ENCODE results near the gene FAM20C.

FAM20C gene

DNA sequence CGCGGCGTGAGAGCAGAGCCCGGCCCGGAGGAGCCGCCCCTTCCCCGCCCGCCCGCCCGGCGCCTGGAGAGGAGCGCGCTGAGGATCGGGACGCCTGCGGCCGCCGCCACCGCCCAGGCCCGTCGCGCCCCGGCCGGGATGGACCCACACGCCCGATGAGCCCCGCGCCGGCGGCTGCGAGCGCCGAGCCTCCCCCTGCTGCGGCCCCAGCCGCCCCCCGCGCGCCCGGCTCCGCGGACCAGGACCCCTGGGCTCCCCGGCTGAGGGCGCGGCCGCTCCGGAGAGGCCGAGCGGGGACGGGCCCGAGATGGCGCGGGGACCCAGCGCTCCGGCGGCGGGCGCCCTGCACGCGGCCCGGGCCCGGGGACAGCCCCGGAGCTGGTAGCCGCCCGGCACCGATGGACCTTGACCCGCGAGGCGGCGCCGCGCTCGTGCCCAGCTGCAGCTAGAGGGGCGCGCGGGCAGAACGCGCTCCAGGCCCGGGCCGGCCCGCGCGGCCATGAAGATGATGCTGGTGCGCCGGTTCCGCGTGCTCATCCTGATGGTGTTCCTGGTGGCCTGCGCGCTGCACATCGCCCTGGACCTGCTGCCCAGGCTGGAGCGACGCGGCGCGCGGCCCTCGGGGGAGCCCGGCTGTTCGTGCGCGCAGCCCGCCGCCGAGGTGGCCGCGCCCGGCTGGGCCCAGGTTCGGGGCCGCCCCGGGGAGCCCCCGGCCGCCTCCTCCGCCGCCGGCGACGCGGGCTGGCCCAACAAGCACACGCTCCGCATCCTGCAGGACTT is 520 bp downstream of the FAM20C start:
- peaks cover 0 to 26% (median 24%) of the 10 kb centered on the region in 5 donors for H3K36me3 ChIP-seq (ENCODE audit: control insufficient read depth in 5 of 5, insufficient read depth in 5 of 5, low read length in 5 of 5)
- peaks cover 12 to 51% (median 43%) of the 10 kb centered on the region in 5 donors for H3K4me1 ChIP-seq (ENCODE audit: control insufficient read depth in 5 of 5, insufficient read depth in 5 of 5, low read length in 5 of 5)
- H3K4me3 ChIP-seq (ENCODE audit: low read depth in 1 of 5, low read length in 5 of 5) = peak overlapping the region in 4 of 5 donors; percentile 67 to 80 (median 76)
- H3K9me3 ChIP-seq (ENCODE audit: control insufficient read depth in 5 of 5, low read length in 5 of 5) = no peaks in the 10 kb centered on the region
- peak overlapping the region in 2 of 5 donors; percentile 58 to 67 for H3K9ac ChIP-seq (ENCODE audit: low read length in 5 of 5)
- no peak overlapping the region for H3K27ac ChIP-seq (ENCODE audit: low read depth, low read length)
- peaks cover 0 to 3% (median 0%) of the 10 kb centered on the region in 5 donors for H3K27me3 ChIP-seq (ENCODE audit: control insufficient read depth in 5 of 5, insufficient read depth in 4 of 5, low read length in 5 of 5)

DNA sequence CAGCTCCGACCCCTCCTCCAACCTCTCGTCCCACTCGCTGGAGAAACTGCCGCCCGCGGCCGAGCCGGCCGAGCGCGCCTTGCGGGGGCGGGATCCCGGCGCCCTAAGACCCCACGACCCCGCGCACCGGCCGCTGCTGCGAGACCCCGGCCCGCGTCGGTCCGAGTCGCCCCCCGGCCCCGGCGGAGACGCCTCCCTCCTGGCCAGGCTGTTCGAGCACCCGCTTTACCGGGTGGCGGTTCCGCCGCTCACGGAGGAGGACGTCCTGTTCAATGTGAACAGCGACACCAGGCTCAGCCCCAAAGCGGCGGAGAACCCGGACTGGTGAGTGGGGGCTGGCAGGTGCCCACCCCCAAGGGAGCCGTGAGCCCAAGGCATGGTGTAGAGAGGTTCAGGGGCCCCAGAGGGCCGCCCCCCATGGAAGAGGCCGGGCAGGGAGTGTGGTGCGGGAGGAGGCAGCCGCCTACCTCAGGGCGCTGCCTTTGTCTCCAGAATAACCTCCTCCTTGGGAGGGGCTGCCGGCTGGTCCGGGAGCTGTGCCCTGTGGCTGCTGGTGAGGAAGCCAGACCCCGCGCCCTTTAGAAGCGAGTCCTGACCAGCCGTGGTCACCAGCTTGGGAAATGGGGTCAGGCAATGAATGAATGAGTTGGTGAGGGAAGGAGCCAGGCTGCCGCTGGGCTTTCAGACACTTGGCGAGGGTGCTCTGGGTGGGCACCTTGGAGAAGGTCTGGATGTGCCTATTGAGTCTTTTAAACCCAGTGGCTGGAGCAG is 1.3 kb downstream of the FAM20C start:
- H3K9me3 ChIP-seq (ENCODE audit: control insufficient read depth in 5 of 5, low read length in 5 of 5) = no peaks in the 10 kb centered on the region
- peak overlapping the region in 4 of 5 donors; percentile 58 to 84 (median 63) for H3K9ac ChIP-seq (ENCODE audit: low read length in 5 of 5)
- peak overlapping the region; percentile 74 for H3K27ac ChIP-seq (ENCODE audit: low read depth, low read length)
- peaks cover 12 to 51% (median 43%) of the 10 kb centered on the region in 5 donors for H3K4me1 ChIP-seq (ENCODE audit: control insufficient read depth in 5 of 5, insufficient read depth in 5 of 5, low read length in 5 of 5)
- peak overlapping the region; percentile 67 to 80 (median 73) for H3K4me3 ChIP-seq (ENCODE audit: low read depth in 1 of 5, low read length in 5 of 5)
- H3K36me3 ChIP-seq (ENCODE audit: control insufficient read depth in 5 of 5, insufficient read depth in 5 of 5, low read length in 5 of 5) = peaks cover 0 to 34% (median 32%) of the 10 kb centered on the region in 5 donors
- peaks cover 0 to 3% (median 0%) of the 10 kb centered on the region in 5 donors for H3K27me3 ChIP-seq (ENCODE audit: control insufficient read depth in 5 of 5, insufficient read depth in 4 of 5, low read length in 5 of 5)

DNA sequence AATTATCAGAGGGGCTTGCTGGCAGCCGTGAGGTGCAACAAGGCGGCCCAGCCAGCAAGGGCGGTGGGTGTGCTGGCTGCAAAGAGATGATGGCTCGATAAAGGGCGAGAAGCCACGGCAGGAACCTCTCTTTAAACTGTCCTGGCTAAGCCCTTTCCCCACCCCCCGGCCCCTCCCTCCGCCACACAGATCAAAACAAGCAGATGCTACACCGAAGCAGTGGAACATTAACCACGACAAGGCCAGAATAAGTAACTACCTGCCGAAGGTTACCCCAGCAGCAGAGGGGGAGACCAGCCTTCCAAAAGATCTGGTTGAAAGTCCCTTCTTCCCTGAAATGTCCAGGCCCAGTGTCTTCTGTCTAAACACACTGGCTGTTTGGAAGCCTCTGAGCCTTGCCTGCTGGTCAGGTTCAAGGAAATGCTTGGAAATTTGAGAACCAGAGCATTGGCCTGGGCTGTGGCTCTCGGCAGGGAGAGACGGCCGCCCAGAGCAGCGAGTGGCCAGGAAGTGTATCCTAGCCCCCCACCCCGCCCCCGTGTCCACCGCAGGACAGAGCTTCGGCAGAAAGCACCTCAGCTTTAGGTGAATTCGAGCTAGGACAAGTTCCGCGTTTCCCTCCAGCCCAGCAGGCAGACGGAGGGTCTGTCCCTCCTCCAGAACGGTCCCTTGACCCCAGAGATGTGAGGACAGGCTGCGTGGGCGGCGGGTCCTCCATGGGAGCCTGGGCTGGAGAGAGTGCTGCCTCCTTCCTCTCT is 2.1 kb downstream of the FAM20C start:
- Histone ChIP-seq H3K4me1 (ENCODE audit: control insufficient read depth in 5 of 5, insufficient read depth in 5 of 5, low read length in 5 of 5) (peaks cover 12 to 51% (median 43%) of the 10 kb centered on the region in 5 donors), H3K9ac (ENCODE audit: low read length in 5 of 5) (peak overlapping the region; percentile 38 to 84 (median 63)), H3K27me3 (ENCODE audit: control insufficient read depth in 5 of 5, insufficient read depth in 4 of 5, low read length in 5 of 5) (no peaks in the 10 kb centered on the region), H3K9me3 (ENCODE audit: control insufficient read depth in 5 of 5, low read length in 5 of 5) (no peaks in the 10 kb centered on the region), H3K36me3 (ENCODE audit: control insufficient read depth in 5 of 5, insufficient read depth in 5 of 5, low read length in 5 of 5) (peaks cover 0 to 41% (median 36%) of the 10 kb centered on the region in 5 donors), H3K27ac (ENCODE audit: low read depth, low read length) (peak overlapping the region; percentile 74), H3K4me3 (ENCODE audit: low read depth in 1 of 5, low read length in 5 of 5) (peak overlapping the region; percentile 67 to 80 (median 73))

DNA sequence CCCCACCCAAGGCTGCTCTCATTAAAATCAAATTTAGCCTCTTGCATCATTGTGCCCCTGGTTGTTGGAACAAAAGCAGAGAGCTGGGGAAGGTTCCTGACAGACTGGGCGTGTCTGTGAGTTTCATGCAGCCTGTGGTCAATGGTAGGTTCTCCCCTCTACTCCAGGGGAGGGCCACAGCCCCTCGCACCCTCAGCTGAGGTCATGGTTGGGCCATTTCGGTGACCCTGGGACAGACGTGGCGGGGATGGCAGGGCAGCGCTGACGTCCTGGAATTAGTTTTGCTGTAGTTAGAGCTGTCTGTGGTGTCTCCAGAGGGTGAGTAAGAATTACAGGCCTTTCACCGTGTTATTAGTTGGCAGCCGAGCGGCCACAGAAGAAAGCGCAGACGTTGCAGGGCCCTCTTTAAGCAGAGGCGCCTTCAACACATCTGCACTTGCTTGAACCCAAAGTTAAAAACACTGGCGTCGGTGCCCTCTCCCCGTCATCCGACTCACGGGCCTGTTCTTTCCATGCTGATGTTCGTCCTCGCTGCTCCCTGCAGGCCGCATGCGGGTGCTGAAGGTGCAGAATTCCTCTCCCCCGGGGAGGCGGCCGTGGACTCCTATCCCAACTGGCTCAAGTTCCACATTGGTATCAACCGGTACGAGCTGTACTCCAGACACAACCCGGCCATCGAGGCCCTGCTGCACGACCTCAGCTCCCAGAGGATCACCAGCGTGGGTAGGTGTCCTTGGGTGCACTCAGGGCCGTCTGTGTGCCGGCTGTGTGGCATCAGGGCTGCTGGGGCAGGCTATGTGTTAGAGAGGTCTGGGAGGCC is 2.8 kb downstream of the FAM20C start:
- H3K9me3 ChIP-seq (ENCODE audit: control insufficient read depth in 5 of 5, low read length in 5 of 5) = no peaks in the 10 kb centered on the region
- peak overlapping the region; percentile 74 for H3K27ac ChIP-seq (ENCODE audit: low read depth, low read length)
- H3K36me3 ChIP-seq (ENCODE audit: control insufficient read depth in 5 of 5, insufficient read depth in 5 of 5, low read length in 5 of 5) = peaks cover 0 to 48% (median 39%) of the 10 kb centered on the region in 5 donors
- H3K9ac ChIP-seq (ENCODE audit: low read length in 5 of 5) = peak overlapping the region in 3 of 5 donors; percentile 7 to 84 (median 63)
- H3K27me3 ChIP-seq (ENCODE audit: control insufficient read depth in 5 of 5, insufficient read depth in 4 of 5, low read length in 5 of 5) = no peaks in the 10 kb centered on the region
- H3K4me1 ChIP-seq (ENCODE audit: control insufficient read depth in 5 of 5, insufficient read depth in 5 of 5, low read length in 5 of 5) = peaks cover 12 to 51% (median 43%) of the 10 kb centered on the region in 5 donors
- peak overlapping the region; percentile 67 to 80 (median 73) for H3K4me3 ChIP-seq (ENCODE audit: low read depth in 1 of 5, low read length in 5 of 5)

DNA sequence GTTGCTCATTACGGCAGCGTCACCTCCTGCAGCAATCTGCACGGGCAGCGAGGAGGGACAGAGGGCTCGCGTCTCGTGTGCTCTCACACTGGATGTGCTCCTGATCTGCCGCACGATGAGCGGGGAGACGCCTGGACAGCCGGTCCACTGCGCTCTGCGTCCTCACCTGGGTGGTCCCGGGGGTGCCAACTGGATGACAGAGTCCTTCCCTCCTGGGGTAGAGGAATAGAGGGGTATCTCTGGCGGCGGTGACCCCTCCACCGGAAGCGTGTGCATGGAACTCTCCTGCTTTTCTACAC is 3.4 kb downstream of the FAM20C start:
- Histone ChIP-seq H3K9ac (ENCODE audit: low read length in 5 of 5) (peak overlapping the region in 1 of 5 donors; percentile 84), H3K36me3 (ENCODE audit: control insufficient read depth in 5 of 5, insufficient read depth in 5 of 5, low read length in 5 of 5) (peaks cover 0 to 53% (median 41%) of the 10 kb centered on the region in 5 donors), H3K4me3 (ENCODE audit: low read depth in 1 of 5, low read length in 5 of 5) (peak overlapping the region in 3 of 5 donors; percentile 44 to 80 (median 79)), H3K27ac (ENCODE audit: low read depth, low read length) (no peak overlapping the region), H3K27me3 (ENCODE audit: control insufficient read depth in 5 of 5, insufficient read depth in 4 of 5, low read length in 5 of 5) (no peaks in the 10 kb centered on the region), H3K4me1 (ENCODE audit: control insufficient read depth in 5 of 5, insufficient read depth in 5 of 5, low read length in 5 of 5) (peaks cover 12 to 49% (median 43%) of the 10 kb centered on the region in 5 donors), H3K9me3 (ENCODE audit: control insufficient read depth in 5 of 5, low read length in 5 of 5) (no peaks in the 10 kb centered on the region)

DNA sequence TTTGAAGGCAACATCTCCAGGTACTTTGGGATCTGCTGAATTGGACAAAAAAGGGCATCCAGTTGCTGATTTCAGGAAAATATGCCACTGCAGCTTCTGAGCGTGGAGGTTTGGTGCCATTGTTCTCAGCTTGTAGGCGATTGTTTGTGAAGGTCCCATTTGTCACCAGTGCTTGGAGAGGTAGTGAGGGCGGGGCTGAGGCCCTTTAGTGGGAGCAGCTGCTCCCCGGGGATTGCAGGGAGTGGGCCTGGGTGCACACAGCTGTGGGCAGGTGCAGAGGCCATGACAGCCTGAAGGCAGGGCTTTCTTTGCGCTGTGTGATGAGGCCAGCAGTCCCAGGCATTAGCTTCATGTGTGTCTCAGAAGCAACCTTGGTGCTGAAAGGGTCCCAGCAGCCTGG is 3.9 kb downstream of the FAM20C start:
- peaks cover 0 to 58% (median 45%) of the 10 kb centered on the region in 5 donors for H3K36me3 ChIP-seq (ENCODE audit: control insufficient read depth in 5 of 5, insufficient read depth in 5 of 5, low read length in 5 of 5)
- no peak overlapping the region for H3K4me3 ChIP-seq (ENCODE audit: low read depth in 1 of 5, low read length in 5 of 5)
- H3K27me3 ChIP-seq (ENCODE audit: control insufficient read depth in 5 of 5, insufficient read depth in 4 of 5, low read length in 5 of 5) = no peaks in the 10 kb centered on the region
- H3K9ac ChIP-seq (ENCODE audit: low read length in 5 of 5) = no peak overlapping the region
- no peaks in the 10 kb centered on the region for H3K9me3 ChIP-seq (ENCODE audit: control insufficient read depth in 5 of 5, low read length in 5 of 5)
- H3K27ac ChIP-seq (ENCODE audit: low read depth, low read length) = no peak overlapping the region
- H3K4me1 ChIP-seq (ENCODE audit: control insufficient read depth in 5 of 5, insufficient read depth in 5 of 5, low read length in 5 of 5) = peaks cover 12 to 44% (median 38%) of the 10 kb centered on the region in 5 donors

DNA sequence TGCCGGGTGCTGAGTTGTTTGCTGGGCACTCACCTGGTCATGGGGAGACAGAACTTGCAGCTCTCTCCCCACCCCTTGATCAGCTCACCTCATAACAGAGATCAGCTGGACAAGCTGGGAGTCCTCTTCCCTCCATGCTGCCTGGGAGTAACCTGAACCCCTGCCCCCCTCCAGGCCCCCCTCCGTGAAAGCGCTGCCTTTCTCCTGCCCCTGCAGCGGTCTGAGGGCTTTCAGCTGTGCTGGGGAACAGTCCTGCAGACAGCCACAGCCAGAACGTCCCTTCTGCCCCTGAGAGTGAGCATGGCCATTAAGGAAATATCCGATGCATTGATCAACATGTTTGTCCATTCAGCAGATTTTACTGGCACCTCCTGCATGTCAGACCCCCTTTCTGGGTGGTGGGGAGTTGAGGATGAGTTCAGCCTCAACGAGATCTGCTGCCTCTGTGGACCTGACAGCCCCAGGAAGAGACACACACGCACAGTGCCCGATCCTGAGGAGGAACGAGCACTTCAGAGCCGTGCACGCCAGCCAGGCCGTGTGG is 4.5 kb downstream of the FAM20C start:
- no peak overlapping the region for H3K4me3 ChIP-seq (ENCODE audit: low read depth in 1 of 5, low read length in 5 of 5)
- no peak overlapping the region for H3K9ac ChIP-seq (ENCODE audit: low read length in 5 of 5)
- no peaks in the 10 kb centered on the region for H3K9me3 ChIP-seq (ENCODE audit: control insufficient read depth in 5 of 5, low read length in 5 of 5)
- H3K36me3 ChIP-seq (ENCODE audit: control insufficient read depth in 5 of 5, insufficient read depth in 5 of 5, low read length in 5 of 5) = peaks cover 0 to 64% (median 48%) of the 10 kb centered on the region in 5 donors
- H3K27me3 ChIP-seq (ENCODE audit: control insufficient read depth in 5 of 5, insufficient read depth in 4 of 5, low read length in 5 of 5) = no peaks in the 10 kb centered on the region
- no peak overlapping the region for H3K27ac ChIP-seq (ENCODE audit: low read depth, low read length)
- peaks cover 10 to 39% (median 33%) of the 10 kb centered on the region in 5 donors for H3K4me1 ChIP-seq (ENCODE audit: control insufficient read depth in 5 of 5, insufficient read depth in 5 of 5, low read length in 5 of 5)

DNA sequence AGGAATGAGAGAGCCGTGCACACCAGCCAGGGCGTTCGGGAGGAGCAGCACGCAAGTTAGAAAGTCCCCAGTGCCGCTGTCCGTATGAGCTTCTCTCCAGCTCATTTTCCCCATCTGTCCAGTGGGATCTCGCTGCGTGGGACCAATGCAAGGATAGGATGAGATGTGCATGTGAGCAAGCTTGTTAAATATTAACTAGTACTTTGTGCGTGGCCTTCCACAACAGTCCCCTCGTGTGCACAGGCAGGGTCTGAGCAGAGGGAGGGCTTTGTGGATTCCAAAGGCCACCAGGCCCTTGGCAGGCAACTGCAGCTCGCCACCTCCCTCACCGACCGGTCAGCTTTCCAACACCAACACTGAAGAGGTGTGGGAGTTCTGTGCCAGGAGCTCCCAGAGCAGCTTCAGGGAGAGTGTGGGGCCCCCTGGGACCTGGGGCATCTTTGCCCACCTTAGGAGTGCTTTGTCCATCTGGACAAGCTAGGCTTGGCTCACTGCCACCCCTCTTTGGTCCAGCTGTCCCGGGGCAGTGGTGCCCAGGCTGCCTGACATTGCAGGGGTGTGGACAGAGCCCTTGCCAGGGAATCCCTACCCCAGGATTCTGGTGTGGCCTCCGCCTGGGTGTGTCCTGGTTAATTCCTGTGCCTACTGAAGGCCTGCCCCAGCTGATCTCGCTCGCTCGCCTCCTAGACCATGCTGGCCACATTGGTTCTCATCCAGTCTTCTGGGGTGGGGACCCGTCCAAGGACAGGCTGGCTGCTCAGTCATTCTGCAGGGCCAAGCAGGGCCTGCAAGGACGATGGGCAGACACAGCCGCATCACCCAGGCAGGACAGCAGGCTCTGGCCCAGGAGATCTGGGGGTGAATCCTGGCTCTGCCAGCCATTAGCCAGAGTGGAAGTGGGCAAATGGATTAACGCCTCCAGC is 5.3 kb downstream of the FAM20C start:
- Histone ChIP-seq H3K4me3 (ENCODE audit: low read depth in 1 of 5, low read length in 5 of 5) (no peak overlapping the region), H3K4me1 (ENCODE audit: control insufficient read depth in 5 of 5, insufficient read depth in 5 of 5, low read length in 5 of 5) (peaks cover 10 to 39% (median 33%) of the 10 kb centered on the region in 5 donors), H3K36me3 (ENCODE audit: control insufficient read depth in 5 of 5, insufficient read depth in 5 of 5, low read length in 5 of 5) (peaks cover 0 to 67% (median 49%) of the 10 kb centered on the region in 5 donors)

More for the DNA sequence above, 5.3 kb downstream of the FAM20C start:
- Histone ChIP-seq H3K9ac (ENCODE audit: low read length in 5 of 5) (no peak overlapping the region), H3K9me3 (ENCODE audit: control insufficient read depth in 5 of 5, low read length in 5 of 5) (no peaks in the 10 kb centered on the region), H3K27ac (ENCODE audit: low read depth, low read length) (no peak overlapping the region), H3K27me3 (ENCODE audit: control insufficient read depth in 5 of 5, insufficient read depth in 4 of 5, low read length in 5 of 5) (no peaks in the 10 kb centered on the region)
